Stimulated activated CD4-positive, alpha-beta T cell treated with anti-CD3 and anti-CD28 coated beads, Interleukin-2, amount 100 ng/mL, for 24 hours (primary cell): ENCODE results near the gene PLCG1.

Source experiments
- DNase-seq, 2 donors: peaks; one replicate each; pipeline ENCODE4 v3.0.0-alpha.2; 2020

PLCG1 gene

GRCh38 chr20:41182296-41183212 is 45.2 kb downstream of the PLCG1 start:
- DNase-seq, result no peak

GRCh38 chr20:41183391-41183790 is 46.0 kb downstream of the PLCG1 start:
- no peak for DNase-seq

- no peak for DNase-seq
Observed at GRCh38 chr20:41183831-41184230, 46.5 kb downstream of the PLCG1 start.

- DNase-seq, result no peak
Observed at GRCh38 chr20:41185013-41185757, 47.8 kb downstream of the PLCG1 start.

GRCh38 chr20:41187668-41188067 is 50.3 kb downstream of the PLCG1 start:
- no peak for DNase-seq

GRCh38 chr20:41191562-41192500 is 54.5 kb downstream of the PLCG1 start:
- no peak for DNase-seq

GRCh38 chr20:41192575-41192974 is 55.2 kb downstream of the PLCG1 start:
- no peak for DNase-seq

- no peak for DNase-seq
Observed at GRCh38 chr20:41196653-41197225, 59.4 kb downstream of the PLCG1 start.

- no peak for DNase-seq
Observed at GRCh38 chr20:41198443-41198842, 61.1 kb downstream of the PLCG1 start.

GRCh38 chr20:41200446-41201202 is 63.3 kb downstream of the PLCG1 start:
- no peak for DNase-seq

GRCh38 chr20:41201760-41202159 is 64.4 kb downstream of the PLCG1 start:
- no peak for DNase-seq

GRCh38 chr20:41202426-41202825 is 65.1 kb downstream of the PLCG1 start:
- DNase-seq, result no peak

GRCh38 chr20:41203660-41204059 is 66.3 kb downstream of the PLCG1 start:
- DNase-seq, result no peak

- DNase-seq, result no peak
Observed at GRCh38 chr20:41204304-41205265, 67.2 kb downstream of the PLCG1 start.

- DNase-seq, result no peak
Observed at GRCh38 chr20:41205313-41205712, 68.0 kb downstream of the PLCG1 start.

GRCh38 chr20:41213150-41213820 is 75.9 kb downstream of the PLCG1 start:
- DNase-seq, result no peak

GRCh38 chr20:41214202-41214601 is 76.9 kb downstream of the PLCG1 start:
- no peak for DNase-seq

GRCh38 chr20:41214666-41215065 is 77.3 kb downstream of the PLCG1 start:
- DNase-seq, result no peak

GRCh38 chr20:41217422-41217821 is 80.1 kb downstream of the PLCG1 start:
- no peak for DNase-seq

GRCh38 chr20:41218466-41218865 is 81.1 kb downstream of the PLCG1 start:
- DNase-seq, result no peak
